HepG2 (cell line): ENCODE results near the gene STPG4. TPM values are rescaled to one million over a fixed set of nuclear protein-coding genes. Genes with fewer than 3 reads are reported as not detected.

Experiments
- ATAC-seq: fragments of 200-7000 bp; cut with Tn5 transposase; 3 replicates; pipeline ENCODE4 v1.9.1; 2020; ENCODE audit warnings: mild to moderate bottlenecking, moderate library complexity
- BruUV-seq: library from RNA; stranded (reverse); fragments of 400-500 nt; replicated peaks from 2 replicates; lab custom pipeline; 2021; lab: Mats Ljungman, UMichigan
- CTCF ChIA-PET: fragments of 300-600 bp; formaldehyde crosslinking; extraction: SDS; loops from one replicate; lab custom pipeline; 2021; ENCODE audit warnings: low total read pairs, inconsistent platforms, low intra/inter-chr PET ratio; lab: Yijun Ruan, JAX
- POLR2A ChIA-PET: fragments of 350-600 bp; sonication (Branson Sonifier 250); formaldehyde crosslinking; loops from one replicate; lab custom pipeline; 2020; ENCODE audit warnings: antibody characterized with exemption, inconsistent platforms; lab: Yijun Ruan, JAX
- DNase-seq: peaks from one replicate; pipeline ENCODE4 v3.0.0-alpha.2; 2015; ENCODE audit warnings: low spot score
- FAIRE-seq: peaks from 3 replicates; lab custom pipeline; 2011; peaks lifted over from hg19 to GRCh38; lab: Jason Lieb, UNC
- H2AFZ ChIP-seq: one replicate; pipeline ENCODE4 v1.6.1; 2011; ENCODE audit warnings: low read length, inconsistent platforms
- H3K27ac ChIP-seq: fragments of 300-600 bp; 3 replicates; pipeline ENCODE4 v1.8.0; 2011; ENCODE audit warnings: mixed run types, mild to moderate bottlenecking, mixed read lengths, low read length, inconsistent platforms; ENCODE audit not compliant: insufficient read depth; ENCODE audit errors: extremely low read length
- H3K27me3 ChIP-seq, 2 experiments: fragments of 200-600 bp in 1 of 2; 2 replicates in 1 of 2; 3 replicates in 1 of 2; pipeline versions ENCODE4 v1.6.0 to v1.8.0; 2011; ENCODE audit warnings: low read length in 2 of 2, mild to moderate bottlenecking in 2 of 2, moderate library complexity in 2 of 2, inconsistent platforms in 1 of 2; ENCODE audit not compliant: insufficient read depth in 2 of 2, control insufficient read depth in 1 of 2
- H3K36me3 ChIP-seq, 2 experiments: fragments of 200-600 bp in 1 of 2; replicated peaks in 1 of 2; 2 replicates in 1 of 2; 3 replicates in 1 of 2; pipeline versions ENCODE4 v1.5.1 to v1.8.0; 2011; ENCODE audit warnings: low read length in 2 of 2, inconsistent platforms in 1 of 2; ENCODE audit not compliant: insufficient read depth in 2 of 2, control insufficient read depth in 1 of 2
- H3K4me1 ChIP-seq: 2 replicates; pipeline ENCODE4 v1.5.1; 2012; ENCODE audit warnings: low read length, inconsistent platforms; ENCODE audit not compliant: insufficient read depth
- H3K4me2 ChIP-seq: 2 replicates; pipeline ENCODE4 v1.6.0; 2011; ENCODE audit warnings: low read depth, low read length, inconsistent platforms
- H3K4me3 ChIP-seq, 3 experiments: fragments of 200-600 bp in 1 of 3; sonication (generic), shearing (Covaris generic) in 1 of 3; replicated peaks in 1 of 3; 2 replicates each; pipeline ENCODE4 v1.5.1; 2011 to 2016; ENCODE audit warnings: low read length in 3 of 3, inconsistent platforms in 2 of 3, low read depth in 2 of 3, mild to moderate bottlenecking in 2 of 3, control low read depth in 1 of 3, mixed read lengths in 1 of 3; ENCODE audit not compliant: insufficient read depth in 1 of 3
- H3K79me2 ChIP-seq: one replicate; pipeline ENCODE4 v1.6.1; 2011; ENCODE audit warnings: low read length, inconsistent platforms; ENCODE audit not compliant: insufficient read depth
- H3K9ac ChIP-seq: 2 replicates; pipeline ENCODE4 v1.6.0; 2011; ENCODE audit warnings: mild to moderate bottlenecking, low read depth, low read length, inconsistent platforms; ENCODE audit not compliant: insufficient read depth
- H3K9me3 ChIP-seq: 2 replicates; pipeline ENCODE4 v1.5.1; 2012; ENCODE audit warnings: mild to moderate bottlenecking, low read length
- H4K20me1 ChIP-seq: 2 replicates; pipeline ENCODE4 v1.6.0; 2011; ENCODE audit warnings: inconsistent platforms, mild to moderate bottlenecking, low read length, moderate library complexity; ENCODE audit not compliant: insufficient read depth
- ATF1 ChIP-seq: IDR thresholded peaks from 2 replicates; pipeline ENCODE4 v1.6.1; 2016; ENCODE audit warnings: mild to moderate bottlenecking, control low read depth
- ATF7-NPFF ChIP-seq: sonication (generic); formaldehyde crosslinking; IDR thresholded peaks from 2 replicates; pipeline ENCODE4 v1.8.1; 2023; ENCODE audit warnings: mild to moderate bottlenecking, low read depth, missing genetic modification reagents, moderate library complexity
- CAMTA2 ChIP-seq: sonication (generic); formaldehyde crosslinking; IDR thresholded peaks from 2 replicates; pipeline ENCODE4 v1.4.0; 2020; ENCODE audit warnings: mild to moderate bottlenecking, missing genetic modification reagents, borderline replicate concordance
- ELK4 ChIP-seq: sonication (generic); formaldehyde crosslinking; IDR thresholded peaks from 2 replicates; pipeline ENCODE4 v1.9.0; 2021; ENCODE audit warnings: missing genetic modification reagents, borderline replicate concordance
- FIP1L1 ChIP-seq: fragments of 200-400 bp; formaldehyde crosslinking; IDR thresholded peaks from 2 replicates; pipeline ENCODE4 v1.6.1; 2018; ENCODE audit warnings: low read depth, mild to moderate bottlenecking, low read length, moderate library complexity, borderline replicate concordance; ENCODE audit not compliant: insufficient read depth
- GPBP1L1 ChIP-seq: sonication (generic); formaldehyde crosslinking; IDR thresholded peaks from 2 replicates; pipeline ENCODE4 v1.5.0; 2020; ENCODE audit warnings: mild to moderate bottlenecking, missing genetic modification reagents
- HMGA1 ChIP-seq: sonication (generic); formaldehyde crosslinking; conservative IDR thresholded peaks from 2 replicates; pipeline ENCODE4 v1.4.0; 2020; ENCODE audit warnings: missing genetic modification reagents
- KAT2B ChIP-seq: fragments of 150-350 bp; IDR thresholded peaks from 2 replicates; pipeline ENCODE4 v1.6.1; 2014; ENCODE audit warnings: low read depth, low read length, borderline replicate concordance
- KDM5A ChIP-seq: fragments of 200-600 bp; sonication (generic); IDR thresholded peaks from 2 replicates; pipeline ENCODE4 v1.7.0; 2018; ENCODE audit warnings: antibody characterized with exemption, mild to moderate bottlenecking, low read length, borderline replicate concordance
- MIER3 ChIP-seq: IDR thresholded peaks from 2 replicates; pipeline ENCODE4 v1.6.1; 2016; ENCODE audit warnings: missing compliant biosample characterization, borderline replicate concordance
- SRY ChIP-seq: sonication (generic); formaldehyde crosslinking; IDR thresholded peaks from 2 replicates; pipeline ENCODE4 v1.8.0; 2022; ENCODE audit warnings: mild to moderate bottlenecking, missing genetic modification reagents
- TEF ChIP-seq: sonication (generic); formaldehyde crosslinking; IDR thresholded peaks from 2 replicates; pipeline ENCODE4 v1.5.0; 2020; ENCODE audit warnings: missing genetic modification reagents
- TGIF2 ChIP-seq: IDR thresholded peaks from 2 replicates; pipeline ENCODE4 v1.6.1; 2016; ENCODE audit warnings: control low read depth, missing compliant biosample characterization
- ZBTB10 ChIP-seq: sonication (generic); formaldehyde crosslinking; IDR thresholded peaks from 2 replicates; pipeline ENCODE4 v1.4.0; 2020; ENCODE audit warnings: missing genetic modification reagents, borderline replicate concordance
- ZBTB8A ChIP-seq: sonication (generic); formaldehyde crosslinking; IDR thresholded peaks from 2 replicates; pipeline ENCODE4 v1.4.0; 2020; ENCODE audit warnings: mild to moderate bottlenecking, low read depth, missing genetic modification reagents, borderline replicate concordance
- ZNF776 ChIP-seq: sonication (generic); formaldehyde crosslinking; IDR thresholded peaks from 2 replicates; pipeline ENCODE4 v1.4.0; 2020; ENCODE audit warnings: mild to moderate bottlenecking, missing genetic modification reagents
- ZNF850 ChIP-seq: sonication (generic); formaldehyde crosslinking; conservative IDR thresholded peaks from 2 replicates; pipeline ENCODE4 v1.9.0; 2021; ENCODE audit warnings: mild to moderate bottlenecking, missing genetic modification reagents
- WGBS: methylation state at CpG from one replicate; pipeline ENCODE4 v1.1.6; 2017; ENCODE audit warnings: low lambda C conversion rate; 5-methylcytosine and 5-hydroxymethylcytosine counted together
- in situ Hi-C: cut with HindIII; loops from 2 replicates; pipeline ENCODE4 v1.10.0; 2017; ENCODE audit warnings: low pct_unique_long_range_greater_than_20kb; ENCODE audit not compliant: extremely low pct_ligation_motif_present
- intact Hi-C: fragments of 100-400 bp; cut with micrococcal nuclease; formaldehyde crosslinking; loops from one replicate; pipeline ENCODE4 v1.10.0; 2022; ENCODE audit not compliant: unreplicated experiment
- polyA plus RNA-seq, 8 experiments: library from polyadenylated mRNA; depleted of rRNA in 3 of 8; stranded (reverse) in 7 of 8; unstranded in 1 of 8; fragments of >200 nt; fragmentation: Illumina TruSeq in 4 of 8; extraction: Trizol in 4 of 8; gene quantifications; 2 replicates each; pipeline versions ENCODE4 v1.2.1 to v1.2.3, GENCODE V29; 2011 to 2016; ENCODE audit warnings: low read depth in 4 of 8, missing spikeins in 1 of 8, mixed read lengths in 1 of 8; ENCODE audit not compliant: insufficient read depth in 1 of 8
- total RNA-seq, 5 experiments: library from RNA; depleted of rRNA; stranded (reverse); fragments of >200 nt; fragmentation: Illumina TruSeq; extraction: Trizol; gene quantifications; 2 replicates each; pipeline ENCODE4 v1.2.3, GENCODE V29; 2016; ENCODE audit warnings: low read depth in 1 of 5
- TF ChIP-seq, protein P1 (sequence below): sonication (generic); formaldehyde crosslinking; conservative IDR thresholded peaks from 2 replicates; pipeline ENCODE4 v1.5.0; 2020; ENCODE audit warnings: missing genetic modification reagents

STPG4 gene
- total and polyA plus RNA-seq, 2 of the 13 experiments (the other 11 are each of a cell fraction or from before 2014, with no cell fraction given), result 0.11 to 0.15 TPM

- FAIRE-seq (no peak), ATAC-seq (no peak), DNase-seq (no peak)
- no peak overlapping the region for H3K9ac ChIP-seq
- no peak overlapping the region for H3K27ac ChIP-seq
- H3K27me3 ChIP-seq, result peaks cover 0 to 9% of the 10 kb centered on the region in 2 experiments
- ChIA-PET CTCF (no interaction called here), POLR2A (no interaction called here)
- H2AFZ ChIP-seq, result no peak overlapping the region
- no peaks in the 10 kb centered on the region for H4K20me1 ChIP-seq
- intact Hi-C loops (no loop called here), in situ Hi-C loops (no loop called here)
- WGBS, result 36% methylated on average over 4 of the region's 4 CpGs
- H3K79me2 ChIP-seq, result no peaks in the 10 kb centered on the region
- H3K4me1 ChIP-seq, result peaks cover 22% of the 10 kb centered on the region
- no peak overlapping the region for H3K4me3 ChIP-seq
- no peak overlapping the region for H3K4me2 ChIP-seq
- no TSS peak for BruUV-seq
- H3K9me3 ChIP-seq, result no peaks in the 10 kb centered on the region
- TF ChIP-seq MIER3 (CRISPR knock-in tag), result no peak
- TF ChIP-seq ZNF776 (CRISPR knock-in tag), result no peak
- TF ChIP-seq ATF1 (CRISPR knock-in tag), result no peak
- TF ChIP-seq TEF (CRISPR knock-in tag), result no peak
- TF ChIP-seq KAT2B, result no peak
- TF ChIP-seq ELK4, result no peak
- no peak for TF ChIP-seq ATF7-NPFF (CRISPR knock-in tag)
- TF ChIP-seq FIP1L1, result no peak
- no peak for TF ChIP-seq ZBTB8A
- no peak for TF ChIP-seq TGIF2
- no peak for TF ChIP-seq HMGA1
- TF ChIP-seq CAMTA2, result no peak
- no peak for TF ChIP-seq ZNF850
- TF ChIP-seq, protein P1, sequence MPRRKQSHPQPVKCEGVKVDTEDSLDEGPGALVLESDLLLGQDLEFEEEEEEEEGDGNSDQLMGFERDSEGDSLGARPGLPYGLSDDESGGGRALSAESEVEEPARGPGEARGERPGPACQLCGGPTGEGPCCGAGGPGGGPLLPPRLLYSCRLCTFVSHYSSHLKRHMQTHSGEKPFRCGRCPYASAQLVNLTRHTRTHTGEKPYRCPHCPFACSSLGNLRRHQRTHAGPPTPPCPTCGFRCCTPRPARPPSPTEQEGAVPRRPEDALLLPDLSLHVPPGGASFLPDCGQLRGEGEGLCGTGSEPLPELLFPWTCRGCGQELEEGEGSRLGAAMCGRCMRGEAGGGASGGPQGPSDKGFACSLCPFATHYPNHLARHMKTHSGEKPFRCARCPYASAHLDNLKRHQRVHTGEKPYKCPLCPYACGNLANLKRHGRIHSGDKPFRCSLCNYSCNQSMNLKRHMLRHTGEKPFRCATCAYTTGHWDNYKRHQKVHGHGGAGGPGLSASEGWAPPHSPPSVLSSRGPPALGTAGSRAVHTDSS (CRISPR knock-in tag), result no peak
- no peak for TF ChIP-seq KDM5A
- no peak for TF ChIP-seq SRY (CRISPR knock-in tag)
- TF ChIP-seq ZBTB10 (CRISPR knock-in tag), result no peak
- no peak for TF ChIP-seq GPBP1L1 (CRISPR knock-in tag)
- no peaks in the 10 kb centered on the region for H3K36me3 ChIP-seq
Measured at GRCh38 chr2:47187069-47187468, 32.0 kb upstream of the STPG4 start.
